ENCODE data around the gene JMJD8. TPM values are rescaled to one million over a fixed set of nuclear protein-coding genes. Genes with fewer than 3 reads are reported as not detected.

JMJD8 gene
- total RNA-seq, 2 experiments from 2014 or later, result 22.0 to 23.6 TPM

GRCh38 chr16:732332-732731, 48.2 kb upstream of the JMJD8 start:
- peaks cover 10% of the 10 kb centered on the region for H3K4me1 ChIP-seq (ENCODE audit: insufficient read depth, low read length)
- ChIA-PET CTCF (no interaction called here), POLR2A (no interaction called here)
- peaks cover 40% of the 10 kb centered on the region for H3K36me3 ChIP-seq (ENCODE audit: insufficient read depth, low read length)
- Mint-ChIP-seq H3K4me3 (no peak overlapping the region), H3K27ac (no peak overlapping the region), H3K4me1 (ENCODE audit: low read depth) (no peaks in the 10 kb centered on the region), H3K27me3 (no peaks in the 10 kb centered on the region), H3K9me3 (no peaks in the 10 kb centered on the region), H3K36me3 (ENCODE audit: low read depth) (peaks cover 30% of the 10 kb centered on the region)
- no peak for ATAC-seq (ENCODE audit: poor library complexity)
- no peak overlapping the region for H3K27ac ChIP-seq (ENCODE audit: low read depth in 1 of 2, low read length in 2 of 2)
- peak in 1 of 14 experiments; percentile 5 for DNase-seq
- no peak for TF ChIP-seq CTCF (IDR thresholded peaks at IDR 0.05)
- intact Hi-C loops (cut with DNase I, micrococcal nuclease), result no loop called here
- no peaks in the 10 kb centered on the region for H3K9me3 ChIP-seq (ENCODE audit: control insufficient read depth in 1 of 2, insufficient read depth in 1 of 2, low read length in 2 of 2)
- H3K4me3 ChIP-seq (ENCODE audit: low read length), result no peak overlapping the region
- no peaks in the 10 kb centered on the region for H3K27me3 ChIP-seq (ENCODE audit: control insufficient read depth in 1 of 2, insufficient read depth in 2 of 2, low read length in 2 of 2)

GRCh38 chr16:730666-731509, 46.8 kb upstream of the JMJD8 start:
- DNase-seq (no peak), ATAC-seq (ENCODE audit: poor library complexity) (no peak)
- no peak for TF ChIP-seq CTCF (IDR thresholded peaks at IDR 0.05)
- no peaks in the 10 kb centered on the region for H3K27me3 ChIP-seq (ENCODE audit: control insufficient read depth in 1 of 2, insufficient read depth in 2 of 2, low read length in 2 of 2)
- ChIA-PET CTCF (interaction anchor here (1.9 kb wide), 1 partner anchor 19 kb away, joined by 5 read pairs; no protein-coding TSS in a partner anchor), POLR2A (interaction anchor here (0.8 to 1.0 kb wide), 2 partner anchors 10 to 11 kb away, joined by 3 read pairs; partner anchors contain the start of gene ANTKMT)
- H3K27ac ChIP-seq (ENCODE audit: low read depth in 1 of 2, low read length in 2 of 2), result no peak overlapping the region
- peaks cover 20% of the 10 kb centered on the region for H3K36me3 Mint-ChIP-seq (ENCODE audit: low read depth)
- H3K27ac Mint-ChIP-seq, result no peak overlapping the region
- no peak overlapping the region for H3K4me3 Mint-ChIP-seq
- H3K4me1 Mint-ChIP-seq (ENCODE audit: low read depth), result no peaks in the 10 kb centered on the region
- peaks cover 26% of the 10 kb centered on the region for H3K36me3 ChIP-seq (ENCODE audit: insufficient read depth, low read length)
- no peak overlapping the region for H3K4me3 ChIP-seq (ENCODE audit: low read length)
- H3K9me3 ChIP-seq (ENCODE audit: control insufficient read depth in 1 of 2, insufficient read depth in 1 of 2, low read length in 2 of 2), result no peaks in the 10 kb centered on the region
- H3K9me3 Mint-ChIP-seq, result no peaks in the 10 kb centered on the region
- H3K27me3 Mint-ChIP-seq, result no peaks in the 10 kb centered on the region
- intact Hi-C loops (cut with DNase I, micrococcal nuclease), result no loop called here
- peaks cover 22% of the 10 kb centered on the region for H3K4me1 ChIP-seq (ENCODE audit: insufficient read depth, low read length)

- POLR2A ChIA-PET, result interaction anchor here (0.8 kb wide), 1 partner anchor 10 kb away, joined by 3 read pairs; no protein-coding TSS in a partner anchor
- ATAC-seq (ENCODE audit: poor library complexity) (no peak), DNase-seq (no peak)
- H3K27ac ChIP-seq (ENCODE audit: low read depth in 1 of 2, low read length in 2 of 2), result no peak overlapping the region
- no peaks in the 10 kb centered on the region for H3K27me3 Mint-ChIP-seq
- intact Hi-C loops (cut with DNase I, micrococcal nuclease), result loop anchor here in 1 of 2 experiments (2.0 kb wide), 1 partner anchor 15 kb away; the partner anchor contains the start of gene METRN
- no peaks in the 10 kb centered on the region for H3K9me3 ChIP-seq (ENCODE audit: control insufficient read depth in 1 of 2, insufficient read depth in 1 of 2, low read length in 2 of 2)
- H3K36me3 ChIP-seq (ENCODE audit: insufficient read depth, low read length), result peaks cover 18% of the 10 kb centered on the region
- CTCF ChIA-PET, result interaction anchor here (1.9 kb wide), 1 partner anchor 18 kb away, joined by 5 read pairs; no protein-coding TSS in a partner anchor
- no peak overlapping the region for H3K27ac Mint-ChIP-seq
- no peak for TF ChIP-seq CTCF (IDR thresholded peaks at IDR 0.05)
- H3K9me3 Mint-ChIP-seq, result no peaks in the 10 kb centered on the region
- no peaks in the 10 kb centered on the region for H3K27me3 ChIP-seq (ENCODE audit: control insufficient read depth in 1 of 2, insufficient read depth in 2 of 2, low read length in 2 of 2)
- H3K4me1 ChIP-seq (ENCODE audit: insufficient read depth, low read length), result peaks cover 23% of the 10 kb centered on the region
- no peak overlapping the region for H3K4me3 ChIP-seq (ENCODE audit: low read length)
- peak overlapping the region; percentile 30 for H3K4me3 Mint-ChIP-seq
- peaks cover 12% of the 10 kb centered on the region for H3K36me3 Mint-ChIP-seq (ENCODE audit: low read depth)
- no peaks in the 10 kb centered on the region for H3K4me1 Mint-ChIP-seq (ENCODE audit: low read depth)
These were observed 45.9 kb upstream of the JMJD8 start for GRCh38 chr16:729768-730665.

Data from CD4-positive, alpha-beta T cell (primary cell).